Naive thymus-derived CD4-positive, alpha-beta T cell (primary cell): Measurements from ENCODE around the gene MOCOS. TPM values are rescaled to one million over a fixed set of nuclear protein-coding genes. Genes with fewer than 3 reads are reported as not detected.

Experiments
- ATAC-seq: fragments of 150-1000 bp; cut with Tn5 transposase; 2 replicates; pipeline ENCODE4 v1.10.0; 2021; ENCODE audit warnings: mild to moderate bottlenecking, moderate library complexity
- CTCF ChIA-PET: fragments of 350-600 bp; sonication (Branson Sonifier 250); formaldehyde crosslinking; loops from one replicate; lab custom pipeline; 2021; ENCODE audit warnings: antibody characterized with exemption; lab: Charles Lee
- POLR2A ChIA-PET: fragments of 350-600 bp; sonication (Branson Sonifier 250); formaldehyde crosslinking; loops from one replicate; lab custom pipeline; 2021; ENCODE audit warnings: antibody characterized with exemption, inconsistent platforms; lab: Charles Lee
- DNase-seq, 9 donors: peaks; one replicate each; pipeline versions ENCODE4 v3.0.0 to v3.0.0-alpha.2; 2020 to 2022; ENCODE audit warnings: mixed read lengths in 1 of 9
- H3K27ac ChIP-seq: one replicate; pipeline ENCODE4 v1.7.0; 2013; ENCODE audit warnings: mild to moderate bottlenecking, low read depth, low read length, moderate library complexity
- H3K27me3 ChIP-seq, 2 donors: one replicate each; pipeline ENCODE4 v1.7.0; 2013; ENCODE audit warnings: low read length in 2 of 2, mild to moderate bottlenecking in 2 of 2, moderate library complexity in 2 of 2; ENCODE audit not compliant: control insufficient read depth in 2 of 2, insufficient read depth in 2 of 2
- H3K36me3 ChIP-seq, 3 experiments: 1 replicate in 2 of 3; 2 replicates in 1 of 3; pipeline ENCODE4 v1.7.0; 2013; ENCODE audit warnings: low read length in 3 of 3, mild to moderate bottlenecking in 3 of 3, moderate library complexity in 1 of 3; ENCODE audit not compliant: insufficient read depth in 3 of 3, control insufficient read depth in 2 of 3
- H3K4me1 ChIP-seq, 2 donors: one replicate each; pipeline ENCODE4 v1.7.0; 2013; ENCODE audit warnings: low read length in 2 of 2, mild to moderate bottlenecking in 2 of 2, moderate library complexity in 1 of 2; ENCODE audit not compliant: control insufficient read depth in 2 of 2, insufficient read depth in 2 of 2
- H3K4me3 ChIP-seq: 2 replicates; pipeline ENCODE4 v1.7.0; 2013; ENCODE audit warnings: mild to moderate bottlenecking, low read length
- H3K9me3 ChIP-seq, 3 experiments: 1 replicate in 2 of 3; 2 replicates in 1 of 3; pipeline ENCODE4 v1.7.0; 2013; ENCODE audit warnings: low read length in 3 of 3; ENCODE audit not compliant: control insufficient read depth in 2 of 3
- H3K27ac Mint-ChIP-seq, 9 donors: one replicate each; pipeline ENCODE4 v1.8.0; 2020 to 2022; ENCODE audit warnings: mixed read lengths in 9 of 9, mild to moderate bottlenecking in 8 of 9, moderate library complexity in 5 of 9, inconsistent platforms in 2 of 9
- H3K27me3 Mint-ChIP-seq, 5 donors: one replicate each; pipeline ENCODE4 v1.8.0; 2021 to 2022; ENCODE audit warnings: mixed read lengths in 5 of 5, mild to moderate bottlenecking in 1 of 5
- H3K36me3 Mint-ChIP-seq, 5 donors: one replicate each; pipeline ENCODE4 v1.8.0; 2020 to 2022; ENCODE audit warnings: mixed read lengths in 5 of 5, mild to moderate bottlenecking in 3 of 5, inconsistent platforms in 1 of 5
- H3K4me1 Mint-ChIP-seq, 7 donors: one replicate each; pipeline ENCODE4 v1.8.0; 2020 to 2022; ENCODE audit warnings: mixed read lengths in 7 of 7, mild to moderate bottlenecking in 3 of 7, inconsistent platforms in 1 of 7
- H3K4me3 Mint-ChIP-seq, 10 donors: one replicate each; pipeline ENCODE4 v1.8.0; 2020 to 2022; ENCODE audit warnings: mild to moderate bottlenecking in 10 of 10, mixed read lengths in 10 of 10, moderate library complexity in 6 of 10, inconsistent platforms in 2 of 10
- H3K9me3 Mint-ChIP-seq, 11 donors: one replicate each; pipeline ENCODE4 v1.8.0; 2020 to 2022; ENCODE audit warnings: mixed read lengths in 11 of 11, mild to moderate bottlenecking in 4 of 11, inconsistent platforms in 1 of 11, moderate library complexity in 1 of 11
- intact Hi-C, 2 donors: fragments of 100-400 bp; cut with micrococcal nuclease; formaldehyde crosslinking; loops; one replicate each; pipeline ENCODE4 v1.15.1; 2023
- polyA plus RNA-seq, 2 donors: library from polyadenylated mRNA; unstranded; fragments of 300-500 nt; fragmentation: Illumina TruSeq; gene quantifications; one replicate each; pipeline ENCODE4 v1.2.3, GENCODE V29; 2021
- total RNA-seq, 6 experiments: library from RNA in 5 of 6; stranded (reverse) in 5 of 6; gene quantifications; 1 replicate in 5 of 6; 2 replicates in 1 of 6; pipeline ENCODE4 v1.2.3 and lab custom pipeline; 2021 to 2026

The MOCOS gene
- total and polyA plus RNA-seq, 7 experiments from 2014 or later: 0.05 TPM; not detected in 6

GRCh38 chr18:36196238-36196995 lies 9.1 kb downstream of the MOCOS start:
- Mint-ChIP-seq H3K4me3 (no peak overlapping the region), H3K9me3 (no peaks in the 10 kb centered on the region)
- H3K27ac ChIP-seq: no peak overlapping the region

GRCh38 chr18:36197511-36198166 lies 10.3 kb downstream of the MOCOS start:
- Mint-ChIP-seq H3K27me3 (peaks cover 0 to 16% (median 0%) of the 10 kb centered on the region in 5 donors), H3K36me3 (no peaks in the 10 kb centered on the region), H3K4me3 (no peak overlapping the region), H3K4me1 (no peaks in the 10 kb centered on the region), H3K27ac (no peak overlapping the region), H3K9me3 (no peaks in the 10 kb centered on the region)
- no peaks in the 10 kb centered on the region for H3K36me3 ChIP-seq
- no peak for ATAC-seq
- CTCF ChIA-PET: no interaction called here
- H3K4me3 ChIP-seq: no peak overlapping the region
- H3K4me1 ChIP-seq: no peaks in the 10 kb centered on the region
- POLR2A ChIA-PET: no interaction called here
- no peaks in the 10 kb centered on the region for H3K9me3 ChIP-seq
- no peak for DNase-seq
- no peak overlapping the region for H3K27ac ChIP-seq
- no peaks in the 10 kb centered on the region for H3K27me3 ChIP-seq
- intact Hi-C loops: no loop called here

More at GRCh38 chr18:36196238-36196995, 9.1 kb downstream of the MOCOS start:
- H3K36me3 Mint-ChIP-seq: no peaks in the 10 kb centered on the region
- Histone ChIP-seq H3K36me3 (no peaks in the 10 kb centered on the region), H3K4me1 (no peaks in the 10 kb centered on the region), H3K9me3 (no peaks in the 10 kb centered on the region), H3K27me3 (no peaks in the 10 kb centered on the region), H3K4me3 (no peak overlapping the region)
- POLR2A ChIA-PET: no interaction called here
- no peak overlapping the region for H3K27ac Mint-ChIP-seq
- peaks cover 0 to 19% (median 5%) of the 10 kb centered on the region in 5 donors for H3K27me3 Mint-ChIP-seq
- ATAC-seq (no peak), DNase-seq (no peak)
- intact Hi-C loops: no loop called here
- CTCF ChIA-PET: interaction anchor here (0.7 kb wide), 1 partner anchor 67 kb away, joined by 3 read pairs; the partner anchor contains the start of gene SLC39A6
- no peaks in the 10 kb centered on the region for H3K4me1 Mint-ChIP-seq

GRCh38 chr18:36199691-36200295 lies 12.5 kb downstream of the MOCOS start:
- H3K36me3 Mint-ChIP-seq: no peaks in the 10 kb centered on the region
- POLR2A ChIA-PET: no interaction called here
- no peaks in the 10 kb centered on the region for H3K4me1 Mint-ChIP-seq
- intact Hi-C loops: no loop called here
- Histone ChIP-seq H3K36me3 (no peaks in the 10 kb centered on the region), H3K9me3 (no peaks in the 10 kb centered on the region), H3K4me1 (no peaks in the 10 kb centered on the region), H3K27ac (no peak overlapping the region), H3K27me3 (no peaks in the 10 kb centered on the region), H3K4me3 (no peak overlapping the region)
- H3K27ac Mint-ChIP-seq: no peak overlapping the region
- H3K27me3 Mint-ChIP-seq: peaks cover 0 to 12% (median 0%) of the 10 kb centered on the region in 5 donors
- H3K9me3 Mint-ChIP-seq: peaks cover 0 to 1% (median 0%) of the 10 kb centered on the region in 11 donors
- no peak for DNase-seq
- ATAC-seq: no peak
- no peak overlapping the region for H3K4me3 Mint-ChIP-seq
- CTCF ChIA-PET: no interaction called here

- no peak overlapping the region for H3K4me3 Mint-ChIP-seq
- peaks cover 0 to 12% (median 0%) of the 10 kb centered on the region in 5 donors for H3K27me3 Mint-ChIP-seq
- Histone ChIP-seq H3K27me3 (no peaks in the 10 kb centered on the region), H3K9me3 (no peaks in the 10 kb centered on the region), H3K36me3 (no peaks in the 10 kb centered on the region), H3K27ac (no peak overlapping the region), H3K4me1 (no peaks in the 10 kb centered on the region), H3K4me3 (no peak overlapping the region)
- DNase-seq (no peak), ATAC-seq (no peak)
- no peaks in the 10 kb centered on the region for H3K36me3 Mint-ChIP-seq
- H3K4me1 Mint-ChIP-seq: no peaks in the 10 kb centered on the region
- ChIA-PET POLR2A (no interaction called here), CTCF (interaction anchor here (0.6 kb wide), 1 partner anchor 47 kb away, joined by 3 read pairs; no protein-coding TSS in a partner anchor)
- no peak overlapping the region for H3K27ac Mint-ChIP-seq
- intact Hi-C loops: no loop called here
- H3K9me3 Mint-ChIP-seq: peaks cover 0 to 1% (median 0%) of the 10 kb centered on the region in 11 donors
Observed at GRCh38 chr18:36200354-36200771, 13.1 kb downstream of the MOCOS start.

- H3K36me3 ChIP-seq: no peaks in the 10 kb centered on the region
- H3K27ac ChIP-seq: no peak overlapping the region
- Mint-ChIP-seq H3K4me1 (no peaks in the 10 kb centered on the region), H3K36me3 (no peaks in the 10 kb centered on the region), H3K27ac (no peak overlapping the region), H3K9me3 (peaks cover 0 to 2% (median 0%) of the 10 kb centered on the region in 11 donors), H3K4me3 (no peak overlapping the region), H3K27me3 (peaks cover 0 to 8% (median 0%) of the 10 kb centered on the region in 5 donors)
- no peak overlapping the region for H3K4me3 ChIP-seq
- ATAC-seq (no peak), DNase-seq (no peak)
- intact Hi-C loops: no loop called here
- H3K9me3 ChIP-seq: no peaks in the 10 kb centered on the region
- no peaks in the 10 kb centered on the region for H3K27me3 ChIP-seq
- POLR2A ChIA-PET: no interaction called here
- CTCF ChIA-PET: no interaction called here
- H3K4me1 ChIP-seq: no peaks in the 10 kb centered on the region
Observed at GRCh38 chr18:36201765-36202164, 14.5 kb downstream of the MOCOS start.

- Mint-ChIP-seq H3K4me3 (no peak overlapping the region), H3K36me3 (no peaks in the 10 kb centered on the region), H3K9me3 (peaks cover 0 to 8% (median 0%) of the 10 kb centered on the region in 11 donors), H3K4me1 (no peaks in the 10 kb centered on the region), H3K27me3 (peaks cover 0 to 3% (median 0%) of the 10 kb centered on the region in 5 donors), H3K27ac (no peak overlapping the region)
- POLR2A ChIA-PET: no interaction called here
- no peak overlapping the region for H3K27ac ChIP-seq
- intact Hi-C loops: no loop called here
- H3K36me3 ChIP-seq: no peaks in the 10 kb centered on the region
- H3K27me3 ChIP-seq: no peaks in the 10 kb centered on the region
- DNase-seq: no peak
- no peak overlapping the region for H3K4me3 ChIP-seq
- CTCF ChIA-PET: no interaction called here
- ATAC-seq: no peak
- H3K9me3 ChIP-seq: no peaks in the 10 kb centered on the region
- no peaks in the 10 kb centered on the region for H3K4me1 ChIP-seq
Observed at GRCh38 chr18:36203360-36203895, 16.1 kb downstream of the MOCOS start.
